GM12874 (cell line): ENCODE data around the gene FOXO4.

ENCODE experiments used
- TF ChIP-seq, protein P1 (sequence below): IDR thresholded peaks from 2 replicates; pipeline ENCODE4 v1.5.1; 2011; ENCODE audit warnings: low read depth, mild to moderate bottlenecking, control low read depth, low read length, moderate library complexity; ENCODE audit not compliant: insufficient read depth

Gene FOXO4

DNA sequence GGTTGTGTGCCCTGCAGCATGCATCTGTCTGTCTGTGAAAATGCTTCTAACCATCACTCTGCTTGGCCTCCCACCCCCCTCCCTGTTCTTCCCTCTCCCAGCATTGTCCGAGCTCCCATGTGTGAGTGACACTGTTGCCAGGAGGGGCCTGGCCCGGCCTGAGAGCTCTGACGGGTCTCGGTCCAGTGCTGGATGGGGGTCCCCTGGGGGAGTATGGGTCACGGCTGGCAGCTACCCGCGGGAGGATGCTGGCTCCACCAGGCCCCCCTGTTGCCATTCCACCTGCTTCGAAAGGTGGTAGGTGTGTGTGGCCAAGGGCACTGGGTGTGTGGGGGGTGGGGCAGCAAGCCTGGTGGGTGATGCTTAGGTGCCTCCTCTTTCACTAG is 52.6 kb downstream of the FOXO4 start:
- TF ChIP-seq, protein P1, sequence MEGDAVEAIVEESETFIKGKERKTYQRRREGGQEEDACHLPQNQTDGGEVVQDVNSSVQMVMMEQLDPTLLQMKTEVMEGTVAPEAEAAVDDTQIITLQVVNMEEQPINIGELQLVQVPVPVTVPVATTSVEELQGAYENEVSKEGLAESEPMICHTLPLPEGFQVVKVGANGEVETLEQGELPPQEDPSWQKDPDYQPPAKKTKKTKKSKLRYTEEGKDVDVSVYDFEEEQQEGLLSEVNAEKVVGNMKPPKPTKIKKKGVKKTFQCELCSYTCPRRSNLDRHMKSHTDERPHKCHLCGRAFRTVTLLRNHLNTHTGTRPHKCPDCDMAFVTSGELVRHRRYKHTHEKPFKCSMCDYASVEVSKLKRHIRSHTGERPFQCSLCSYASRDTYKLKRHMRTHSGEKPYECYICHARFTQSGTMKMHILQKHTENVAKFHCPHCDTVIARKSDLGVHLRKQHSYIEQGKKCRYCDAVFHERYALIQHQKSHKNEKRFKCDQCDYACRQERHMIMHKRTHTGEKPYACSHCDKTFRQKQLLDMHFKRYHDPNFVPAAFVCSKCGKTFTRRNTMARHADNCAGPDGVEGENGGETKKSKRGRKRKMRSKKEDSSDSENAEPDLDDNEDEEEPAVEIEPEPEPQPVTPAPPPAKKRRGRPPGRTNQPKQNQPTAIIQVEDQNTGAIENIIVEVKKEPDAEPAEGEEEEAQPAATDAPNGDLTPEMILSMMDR, result no peak

GRCh38 chrX:71151366-71151765 is 55.7 kb downstream of the FOXO4 start:
- TF ChIP-seq, protein P1, result no peak
